Neural progenitor cell (in vitro differentiated cells): ENCODE results near the gene DAPK2. TPM values are rescaled to one million over a fixed set of nuclear protein-coding genes. Genes with fewer than 3 reads are reported as not detected.

Source experiments
- DNase-seq: peaks from one replicate; pipeline ENCODE4 v3.0.0-alpha.2; 2016; ENCODE audit warnings: low spot score
- H2AFZ ChIP-seq: fragments of 200-600 bp; sonication (generic); replicated peaks from 2 replicates; pipeline ENCODE4 v1.6.1; 2016; ENCODE audit warnings: antibody characterized with exemption
- H3F3A ChIP-seq: fragments of 200-600 bp; sonication (generic); 2 replicates; pipeline ENCODE4 v1.6.1; 2016; ENCODE audit warnings: antibody characterized with exemption, low read depth
- H3K27ac ChIP-seq: fragments of 200-600 bp; sonication (generic); 2 replicates; pipeline ENCODE4 v1.5.1; 2016; ENCODE audit warnings: mild to moderate bottlenecking
- H3K27me3 ChIP-seq: fragments of 200-600 bp; sonication (generic); 2 replicates; pipeline ENCODE4 v1.6.1; 2016; ENCODE audit warnings: mild to moderate bottlenecking, moderate library complexity
- H3K36me3 ChIP-seq: fragments of 200-600 bp; sonication (generic); 2 replicates; pipeline ENCODE4 v1.5.1; 2016
- H3K4me1 ChIP-seq: fragments of 200-600 bp; sonication (generic); 2 replicates; pipeline ENCODE4 v1.6.1; 2016; ENCODE audit warnings: mixed run types
- H3K4me2 ChIP-seq: fragments of 200-600 bp; sonication (generic); 2 replicates; pipeline ENCODE4 v1.6.1; 2016
- H3K4me3 ChIP-seq: fragments of 200-600 bp; sonication (generic); 2 replicates; pipeline ENCODE4 v1.5.1; 2016
- H3K79me2 ChIP-seq: fragments of 200-600 bp; sonication (generic); 2 replicates; pipeline ENCODE4 v1.6.1; 2016; ENCODE audit warnings: low read depth
- H3K9ac ChIP-seq: fragments of 200-600 bp; sonication (generic); 2 replicates; pipeline ENCODE4 v1.6.1; 2016
- H3K9me3 ChIP-seq: fragments of 200-600 bp; sonication (generic); 2 replicates; pipeline ENCODE4 v1.5.1; 2016; ENCODE audit warnings: low read depth
- H4K20me1 ChIP-seq: fragments of 200-600 bp; sonication (generic); 2 replicates; pipeline ENCODE4 v1.6.1; 2016; ENCODE audit warnings: low read depth
- H3K27ac Mint-ChIP-seq: 3 replicates; pipeline ENCODE4 v1.8.0; 2021; ENCODE audit warnings: mixed read lengths
- H3K27me3 Mint-ChIP-seq: 2 replicates; pipeline ENCODE4 v1.8.0; 2022; ENCODE audit warnings: low read depth, mild to moderate bottlenecking, inconsistent platforms, moderate library complexity, mixed read lengths; ENCODE audit not compliant: insufficient read depth
- H3K36me3 Mint-ChIP-seq: 3 replicates; pipeline ENCODE4 v1.8.0; 2021; ENCODE audit warnings: mixed read lengths
- H3K4me1 Mint-ChIP-seq: 3 replicates; pipeline ENCODE4 v1.8.0; 2021; ENCODE audit warnings: mixed read lengths
- H3K4me3 Mint-ChIP-seq: 3 replicates; pipeline ENCODE4 v1.8.0; 2021; ENCODE audit warnings: mild to moderate bottlenecking, moderate library complexity, mixed read lengths
- H3K9me3 Mint-ChIP-seq: 3 replicates; pipeline ENCODE4 v1.8.0; 2020; ENCODE audit warnings: mixed read lengths
- EZH2 ChIP-seq: fragments of 200-600 bp; sonication (generic); IDR thresholded peaks from 2 replicates; pipeline ENCODE4 v1.6.1; 2017; ENCODE audit warnings: antibody characterized with exemption, mild to moderate bottlenecking, moderate library complexity
- EZH2phosphoT487 ChIP-seq: fragments of 200-600 bp; sonication (generic); IDR thresholded peaks from 2 replicates; pipeline ENCODE4 v1.6.1; 2017; ENCODE audit warnings: antibody characterized with exemption
- total RNA-seq: library from RNA; depleted of rRNA; stranded (reverse); fragments of >200 nt; gene quantifications from 2 replicates; pipeline ENCODE4 v1.2.3, GENCODE V29; 2015; ENCODE audit warnings: low replicate concordance
- TF ChIP-seq, protein P1 (sequence below): fragments of 200-600 bp; sonication (generic); IDR thresholded peaks from 2 replicates; pipeline ENCODE4 v1.5.1; 2017; ENCODE audit warnings: antibody characterized with exemption, mild to moderate bottlenecking

DAPK2 gene
- total RNA-seq, 1 donor from 2014 or later, result 5.4 TPM

DNA sequence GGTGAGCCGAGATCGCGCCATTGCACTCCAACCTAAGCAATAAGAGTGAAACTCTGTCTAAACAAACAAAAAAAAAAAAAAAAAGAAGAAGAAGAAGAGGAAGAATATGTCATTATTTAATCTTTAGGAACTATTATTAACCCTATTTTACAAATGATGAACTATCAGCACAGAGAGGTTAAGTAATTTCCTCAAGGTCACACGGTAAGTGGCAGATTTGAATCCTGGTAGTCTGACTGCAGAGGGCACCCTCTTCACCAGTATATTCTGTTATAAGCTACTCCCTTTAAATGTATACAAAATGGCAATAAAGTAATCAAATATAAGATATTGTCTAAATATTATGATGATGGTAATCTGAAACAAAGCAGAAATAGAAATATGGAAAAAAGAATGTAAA lies 135.1 kb downstream of the DAPK2 start:
- peaks cover 13% of the 10 kb centered on the region for H3K4me1 ChIP-seq
- H3K27me3 ChIP-seq, result no peaks in the 10 kb centered on the region
- DNase-seq, result no peak
- no peaks in the 10 kb centered on the region for H3K79me2 ChIP-seq
- H3K27me3 Mint-ChIP-seq, result peaks cover 8% of the 10 kb centered on the region
- no peak for TF ChIP-seq EZH2phosphoT487
- TF ChIP-seq EZH2, result no peak
- TF ChIP-seq, protein P1, sequence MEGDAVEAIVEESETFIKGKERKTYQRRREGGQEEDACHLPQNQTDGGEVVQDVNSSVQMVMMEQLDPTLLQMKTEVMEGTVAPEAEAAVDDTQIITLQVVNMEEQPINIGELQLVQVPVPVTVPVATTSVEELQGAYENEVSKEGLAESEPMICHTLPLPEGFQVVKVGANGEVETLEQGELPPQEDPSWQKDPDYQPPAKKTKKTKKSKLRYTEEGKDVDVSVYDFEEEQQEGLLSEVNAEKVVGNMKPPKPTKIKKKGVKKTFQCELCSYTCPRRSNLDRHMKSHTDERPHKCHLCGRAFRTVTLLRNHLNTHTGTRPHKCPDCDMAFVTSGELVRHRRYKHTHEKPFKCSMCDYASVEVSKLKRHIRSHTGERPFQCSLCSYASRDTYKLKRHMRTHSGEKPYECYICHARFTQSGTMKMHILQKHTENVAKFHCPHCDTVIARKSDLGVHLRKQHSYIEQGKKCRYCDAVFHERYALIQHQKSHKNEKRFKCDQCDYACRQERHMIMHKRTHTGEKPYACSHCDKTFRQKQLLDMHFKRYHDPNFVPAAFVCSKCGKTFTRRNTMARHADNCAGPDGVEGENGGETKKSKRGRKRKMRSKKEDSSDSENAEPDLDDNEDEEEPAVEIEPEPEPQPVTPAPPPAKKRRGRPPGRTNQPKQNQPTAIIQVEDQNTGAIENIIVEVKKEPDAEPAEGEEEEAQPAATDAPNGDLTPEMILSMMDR, result no peak
- H3K27ac Mint-ChIP-seq, result no peak overlapping the region
- H2AFZ ChIP-seq, result no peak overlapping the region
- H3K4me3 Mint-ChIP-seq, result no peak overlapping the region
- H3K9me3 Mint-ChIP-seq, result no peaks in the 10 kb centered on the region
- H3K4me3 ChIP-seq, result no peak overlapping the region
- no peaks in the 10 kb centered on the region for H3K9me3 ChIP-seq
- H3K9ac ChIP-seq, result no peak overlapping the region
- no peaks in the 10 kb centered on the region for H4K20me1 ChIP-seq
- H3K36me3 Mint-ChIP-seq, result no peaks in the 10 kb centered on the region
- no peak overlapping the region for H3K27ac ChIP-seq
- H3K4me1 Mint-ChIP-seq, result peaks cover 18% of the 10 kb centered on the region
- no peak overlapping the region for H3K4me2 ChIP-seq
- H3F3A ChIP-seq, result peaks cover under 1% of the 10 kb centered on the region
- no peaks in the 10 kb centered on the region for H3K36me3 ChIP-seq

DNA sequence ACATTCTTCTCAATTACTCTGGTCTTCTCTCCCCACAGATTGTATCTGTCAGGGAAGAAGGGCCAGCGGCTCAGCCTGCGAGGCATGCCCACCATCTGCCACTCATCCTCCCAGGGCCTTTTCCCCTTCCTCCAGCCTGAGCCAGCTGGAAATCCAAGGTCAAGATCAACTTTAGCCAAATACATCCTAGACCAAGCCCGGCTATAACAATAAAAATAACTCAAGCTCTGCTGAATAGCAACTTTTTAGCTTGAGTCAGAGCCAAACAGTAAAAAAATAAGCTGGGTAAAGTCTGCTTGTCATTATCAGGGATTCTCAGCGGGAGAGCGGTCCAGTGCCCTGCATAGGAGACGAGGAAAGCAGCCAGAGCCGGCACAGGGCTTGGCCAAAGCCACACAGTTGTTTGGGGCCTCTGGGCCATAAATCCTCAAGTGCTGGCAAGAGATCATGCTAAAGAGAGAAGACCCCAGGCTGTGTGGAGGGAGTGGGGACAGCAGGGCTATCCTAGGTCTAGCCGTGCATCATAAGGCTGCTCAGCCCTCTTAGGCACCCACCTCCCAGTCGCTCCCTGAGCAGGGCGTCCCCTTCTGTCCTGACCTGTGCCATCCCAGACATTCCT lies 136.4 kb downstream of the DAPK2 start:
- Histone ChIP-seq H3F3A (no peaks in the 10 kb centered on the region), H3K4me1 (peaks cover 1% of the 10 kb centered on the region), H3K4me3 (no peak overlapping the region), H3K9me3 (no peaks in the 10 kb centered on the region), H3K36me3 (no peaks in the 10 kb centered on the region), H3K4me2 (no peak overlapping the region), H3K9ac (no peak overlapping the region), H3K79me2 (no peaks in the 10 kb centered on the region), H4K20me1 (no peaks in the 10 kb centered on the region), H3K27ac (no peak overlapping the region), H2AFZ (no peak overlapping the region), H3K27me3 (no peaks in the 10 kb centered on the region)
- H3K4me3 Mint-ChIP-seq, result peak overlapping the region; percentile 24
- peaks cover 5% of the 10 kb centered on the region for H3K27me3 Mint-ChIP-seq
- TF ChIP-seq EZH2phosphoT487 (no peak), EZH2 (no peak)
- H3K9me3 Mint-ChIP-seq, result no peaks in the 10 kb centered on the region
- no peaks in the 10 kb centered on the region for H3K36me3 Mint-ChIP-seq
- H3K27ac Mint-ChIP-seq, result no peak overlapping the region
- H3K4me1 Mint-ChIP-seq, result peaks cover 7% of the 10 kb centered on the region
- no peak for DNase-seq

- H3K4me1 Mint-ChIP-seq, result peaks cover 16% of the 10 kb centered on the region
- H3K4me3 Mint-ChIP-seq, result no peak overlapping the region
- no peak overlapping the region for H3K4me3 ChIP-seq
- no peaks in the 10 kb centered on the region for H4K20me1 ChIP-seq
- DNase-seq, result no peak
- H3K4me2 ChIP-seq, result no peak overlapping the region
- H3K9ac ChIP-seq, result no peak overlapping the region
- H3K36me3 ChIP-seq, result no peaks in the 10 kb centered on the region
- no peaks in the 10 kb centered on the region for H3F3A ChIP-seq
- no peak overlapping the region for H3K27ac ChIP-seq
- no peaks in the 10 kb centered on the region for H3K36me3 Mint-ChIP-seq
- no peak overlapping the region for H3K27ac Mint-ChIP-seq
- H3K27me3 Mint-ChIP-seq, result peaks cover 5% of the 10 kb centered on the region
- no peaks in the 10 kb centered on the region for H3K79me2 ChIP-seq
- H3K4me1 ChIP-seq, result peaks cover 10% of the 10 kb centered on the region
- no peaks in the 10 kb centered on the region for H3K9me3 Mint-ChIP-seq
- TF ChIP-seq, protein P1, result no peak
- no peak for TF ChIP-seq EZH2
- no peaks in the 10 kb centered on the region for H3K9me3 ChIP-seq
- no peak overlapping the region for H2AFZ ChIP-seq
- H3K27me3 ChIP-seq, result no peaks in the 10 kb centered on the region
Measured at GRCh38 chr15:63908991-63909390, 137.3 kb downstream of the DAPK2 start.

GRCh38 chr15:63908281-63908680 lies 138.0 kb downstream of the DAPK2 start:
- H3K27ac ChIP-seq, result no peak overlapping the region
- no peaks in the 10 kb centered on the region for H3K36me3 ChIP-seq
- Mint-ChIP-seq H3K4me3 (no peak overlapping the region), H3K27ac (no peak overlapping the region), H3K36me3 (no peaks in the 10 kb centered on the region), H3K9me3 (no peaks in the 10 kb centered on the region), H3K4me1 (peaks cover 18% of the 10 kb centered on the region), H3K27me3 (peaks cover 5% of the 10 kb centered on the region)
- H3K9ac ChIP-seq, result no peak overlapping the region
- no peak overlapping the region for H2AFZ ChIP-seq
- no peak overlapping the region for H3K4me3 ChIP-seq
- H4K20me1 ChIP-seq, result no peaks in the 10 kb centered on the region
- H3K9me3 ChIP-seq, result no peaks in the 10 kb centered on the region
- no peak for DNase-seq
- no peaks in the 10 kb centered on the region for H3F3A ChIP-seq
- TF ChIP-seq EZH2 (no peak), EZH2phosphoT487 (no peak)
- TF ChIP-seq, protein P1, result no peak
- H3K27me3 ChIP-seq, result no peaks in the 10 kb centered on the region
- H3K4me2 ChIP-seq, result no peak overlapping the region
- H3K79me2 ChIP-seq, result no peaks in the 10 kb centered on the region
- H3K4me1 ChIP-seq, result peaks cover 15% of the 10 kb centered on the region
